Hepatocyte (in vitro differentiated cells): ENCODE measurements around the gene MAN1C1. TPM values are rescaled to one million over a fixed set of nuclear protein-coding genes. Genes with fewer than 3 reads are reported as not detected.

Experiments used
- DNase-seq: peaks from one replicate; pipeline ENCODE4 v3.0.0-alpha.2; 2016; ENCODE audit warnings: low spot score
- H2AFZ ChIP-seq: fragments of 200-600 bp; sonication (generic); 2 replicates; pipeline ENCODE4 v1.6.0; 2016; ENCODE audit warnings: antibody characterized with exemption, mild to moderate bottlenecking
- H3K27ac ChIP-seq: fragments of 200-600 bp; sonication (generic); 2 replicates; pipeline ENCODE4 v1.5.1; 2016; ENCODE audit warnings: mild to moderate bottlenecking
- H3K27me3 ChIP-seq: fragments of 200-600 bp; sonication (generic); 2 replicates; pipeline ENCODE4 v1.6.1; 2016
- H3K36me3 ChIP-seq: fragments of 200-600 bp; sonication (generic); replicated peaks from 2 replicates; pipeline ENCODE4 v1.5.1; 2016; ENCODE audit warnings: low read depth; ENCODE audit not compliant: insufficient read depth
- H3K4me1 ChIP-seq: fragments of 200-600 bp; sonication (generic); 2 replicates; pipeline ENCODE4 v1.5.1; 2016; ENCODE audit warnings: mild to moderate bottlenecking, moderate library complexity; ENCODE audit not compliant: insufficient read depth
- H3K4me2 ChIP-seq: fragments of 200-600 bp; sonication (generic); 2 replicates; pipeline ENCODE4 v1.6.0; 2016
- H3K4me3 ChIP-seq: fragments of 200-600 bp; sonication (generic); 2 replicates; pipeline ENCODE4 v1.5.1; 2016; ENCODE audit warnings: mild to moderate bottlenecking
- H3K79me2 ChIP-seq: fragments of 200-600 bp; sonication (generic); 2 replicates; pipeline ENCODE4 v1.6.0; 2017; ENCODE audit warnings: mild to moderate bottlenecking
- H3K9me2 ChIP-seq: fragments of 200-600 bp; sonication (generic); replicated peaks from 2 replicates; pipeline ENCODE4 v1.6.0; 2017; ENCODE audit warnings: mild to moderate bottlenecking; ENCODE audit not compliant: insufficient read depth
- H3K9me3 ChIP-seq: fragments of 200-600 bp; sonication (generic); 2 replicates; pipeline ENCODE4 v1.5.1; 2016; ENCODE audit warnings: low read depth, mild to moderate bottlenecking
- H4K20me1 ChIP-seq: fragments of 200-600 bp; sonication (generic); 2 replicates; pipeline ENCODE4 v1.6.0; 2016; ENCODE audit warnings: mild to moderate bottlenecking; ENCODE audit not compliant: insufficient read depth, poor library complexity, severe bottlenecking
- CTCF ChIP-seq: fragments of 200-600 bp; sonication (generic); IDR thresholded peaks from 2 replicates; pipeline ENCODE4 v1.5.1; 2016; ENCODE audit warnings: antibody characterized with exemption, mild to moderate bottlenecking; ENCODE audit not compliant: poor library complexity
- EZH2 ChIP-seq: fragments of 200-600 bp; sonication (generic); IDR thresholded peaks from 2 replicates; pipeline ENCODE4 v1.6.1; 2016; ENCODE audit warnings: antibody characterized with exemption, mild to moderate bottlenecking, borderline replicate concordance
- EZH2phosphoT487 ChIP-seq: fragments of 200-600 bp; sonication (generic); IDR thresholded peaks from one replicate; pipeline ENCODE4 v1.6.1; 2018; ENCODE audit warnings: antibody characterized with exemption, mild to moderate bottlenecking, low read depth, moderate library complexity; ENCODE audit not compliant: unreplicated experiment, severe bottlenecking
- WGBS: methylation state at CpG from one replicate; pipeline ENCODE4 v1.1.6; 2016; ENCODE audit warnings: low lambda C conversion rate; ENCODE audit errors: missing lambda C conversion rate; 5-methylcytosine and 5-hydroxymethylcytosine counted together
- polyA plus RNA-seq: library from polyadenylated mRNA; unstranded; fragments of >200 nt; fragmentation: Nextera tagmentation; extraction: Ambion mirVana; gene quantifications from 2 replicates; pipeline ENCODE4 v1.2.1, GENCODE V29; 2016
- total RNA-seq: library from RNA; depleted of rRNA; stranded (reverse); fragments of >200 nt; gene quantifications from 2 replicates; pipeline ENCODE4 v1.2.3, GENCODE V29; 2014

The MAN1C1 gene
- total and polyA plus RNA-seq, 2 experiments from 2014 or later, result 20.6 to 29.3 TPM

GRCh38 chr1:25643929-25644328, 27.3 kb downstream of the MAN1C1 start:
- H3K9me2 ChIP-seq, result no peaks in the 10 kb centered on the region
- TF ChIP-seq CTCF (no peak), EZH2 (no peak), EZH2phosphoT487 (no peak)
- H2AFZ ChIP-seq, result no peak overlapping the region
- no peaks in the 10 kb centered on the region for H3K36me3 ChIP-seq
- H3K79me2 ChIP-seq, result peaks cover 7% of the 10 kb centered on the region
- H3K4me1 ChIP-seq, result no peaks in the 10 kb centered on the region
- H3K4me3 ChIP-seq, result no peak overlapping the region
- no peaks in the 10 kb centered on the region for H3K27me3 ChIP-seq
- no peak overlapping the region for H3K27ac ChIP-seq
- H3K4me2 ChIP-seq, result no peak overlapping the region
- no peaks in the 10 kb centered on the region for H4K20me1 ChIP-seq
- H3K9me3 ChIP-seq, result peaks cover 3% of the 10 kb centered on the region
- WGBS, result 91% methylated on average over 7 of the region's 7 CpGs
- DNase-seq, result no peak

GRCh38 chr1:25644962-25645361, 28.4 kb downstream of the MAN1C1 start:
- WGBS, result 80% methylated on average over 4 of the region's 4 CpGs
- Histone ChIP-seq H3K4me1 (peaks cover under 1% of the 10 kb centered on the region), H3K4me2 (no peak overlapping the region), H3K9me3 (no peaks in the 10 kb centered on the region), H3K9me2 (no peaks in the 10 kb centered on the region), H3K4me3 (no peak overlapping the region), H4K20me1 (no peaks in the 10 kb centered on the region), H3K27ac (no peak overlapping the region), H3K79me2 (peaks cover 3% of the 10 kb centered on the region), H3K36me3 (no peaks in the 10 kb centered on the region), H2AFZ (no peak overlapping the region), H3K27me3 (no peaks in the 10 kb centered on the region)
- DNase-seq, result no peak
- TF ChIP-seq EZH2 (no peak), EZH2phosphoT487 (no peak), CTCF (no peak)

- Histone ChIP-seq H3K9me3 (no peaks in the 10 kb centered on the region), H3K27me3 (no peaks in the 10 kb centered on the region), H3K4me2 (no peak overlapping the region), H3K36me3 (no peaks in the 10 kb centered on the region), H3K9me2 (no peaks in the 10 kb centered on the region), H3K4me3 (no peak overlapping the region), H3K4me1 (peaks cover 3% of the 10 kb centered on the region), H4K20me1 (no peaks in the 10 kb centered on the region), H3K27ac (no peak overlapping the region), H2AFZ (no peak overlapping the region), H3K79me2 (peaks cover 3% of the 10 kb centered on the region)
- no peak for DNase-seq
- TF ChIP-seq EZH2, result no peak
- no peak for TF ChIP-seq EZH2phosphoT487
- no peak for TF ChIP-seq CTCF
- WGBS, result 94% methylated on average over 23 of the region's 23 CpGs
These were observed 29.2 kb downstream of the MAN1C1 start for GRCh38 chr1:25645637-25646400.
